HEK293 (cell line): Measurements from ENCODE around the gene CFAP20.

ENCODE experiments used
- CTCF ChIA-PET: fragments of 350-600 bp; formaldehyde crosslinking; extraction: SDS; loops from one replicate; lab custom pipeline; 2021; ENCODE audit warnings: antibody characterized with exemption; lab: Yijun Ruan, JAX
- POLR2A ChIA-PET: fragments of 300-600 bp; formaldehyde crosslinking; extraction: SDS; loops from one replicate; lab custom pipeline; 2020; ENCODE audit warnings: antibody characterized with exemption, inconsistent platforms; lab: Yijun Ruan, JAX
- H3K27ac ChIP-seq: fragments of 200-500 bp; sonication (Bioruptor generic); 2 replicates; pipeline ENCODE4 v1.5.1; 2014; ENCODE audit warnings: low read depth, low read length, control low read depth, inconsistent platforms; ENCODE audit errors: extremely low read depth
- H3K36me3 ChIP-seq, 2 experiments: fragments of 200-500 bp in 1 of 2; sonication (Bioruptor generic) in 1 of 2; 1 replicate in 1 of 2; 2 replicates in 1 of 2; pipeline ENCODE4 v1.5.1; 2014 to 2017; ENCODE audit warnings: inconsistent platforms in 2 of 2, low read length in 2 of 2; ENCODE audit not compliant: control insufficient read depth in 2 of 2, insufficient read depth in 1 of 2
- H3K4me1 ChIP-seq: fragments of 200-500 bp; sonication (Bioruptor generic); 2 replicates; pipeline ENCODE4 v1.5.1; 2014; ENCODE audit warnings: mild to moderate bottlenecking, low read length, inconsistent platforms; ENCODE audit not compliant: control insufficient read depth, insufficient read depth
- H3K4me3 ChIP-seq: 2 replicates; pipeline ENCODE4 v1.5.1; 2011; ENCODE audit warnings: low read depth, mild to moderate bottlenecking, control low read depth, low read length, moderate library complexity
- H3K9me3 ChIP-seq: fragments of 200-500 bp; sonication (Bioruptor generic); 2 replicates; pipeline ENCODE4 v1.5.1; 2014; ENCODE audit warnings: low read depth, low read length, inconsistent platforms; ENCODE audit not compliant: control insufficient read depth, insufficient read depth
- GLI4 ChIP-seq: fragments of 450-650 bp; formaldehyde crosslinking; IDR thresholded peaks from 2 replicates; pipeline ENCODE4 v1.5.1; 2016; ENCODE audit warnings: missing biosample characterization, missing genetic modification characterization
- SP7 ChIP-seq: fragments of 450-650 bp; formaldehyde crosslinking; IDR thresholded peaks from 2 replicates; pipeline ENCODE4 v1.5.1; 2016; ENCODE audit warnings: missing biosample characterization, missing genetic modification characterization
- TRIM28 ChIP-seq: IDR thresholded peaks from 2 replicates; pipeline ENCODE4 v1.6.1; 2011; ENCODE audit warnings: low read length, control low read depth, borderline replicate concordance
- WT1 ChIP-seq: fragments of 450-650 bp; formaldehyde crosslinking; IDR thresholded peaks from 2 replicates; pipeline ENCODE4 v1.5.1; 2016; ENCODE audit warnings: missing biosample characterization, missing genetic modification characterization
- ZBTB21 ChIP-seq: fragments of 450-650 bp; formaldehyde crosslinking; IDR thresholded peaks from 2 replicates; pipeline ENCODE4 v1.5.1; 2017; ENCODE audit warnings: missing biosample characterization, missing genetic modification characterization
- ZBTB26 ChIP-seq: fragments of 450-650 bp; formaldehyde crosslinking; optimal IDR thresholded peaks from 2 replicates; pipeline ENCODE3; 2016; ENCODE audit warnings: missing biosample characterization, mild to moderate bottlenecking, missing genetic modification characterization
- ZBTB49 ChIP-seq: fragments of 450-650 bp; formaldehyde crosslinking; IDR thresholded peaks from 2 replicates; pipeline ENCODE4 v1.5.1; 2016; ENCODE audit warnings: missing biosample characterization, missing genetic modification characterization, low read depth
- ZNF16 ChIP-seq: fragments of 450-650 bp; formaldehyde crosslinking; IDR thresholded peaks from 2 replicates; pipeline ENCODE4 v1.5.1; 2016; ENCODE audit warnings: low read depth, missing biosample characterization, missing genetic modification characterization
- ZNF184 ChIP-seq: fragments of 450-650 bp; IDR thresholded peaks from 2 replicates; pipeline ENCODE4 v1.5.1; 2018; ENCODE audit warnings: missing biosample characterization, mild to moderate bottlenecking, missing genetic modification characterization
- ZNF2 ChIP-seq: fragments of 450-650 bp; formaldehyde crosslinking; IDR thresholded peaks from 2 replicates; pipeline ENCODE4 v1.5.1; 2016; ENCODE audit warnings: missing biosample characterization, missing genetic modification characterization
- ZNF354C ChIP-seq: fragments of 450-650 bp; formaldehyde crosslinking; IDR thresholded peaks from 2 replicates; pipeline ENCODE4 v1.5.1; 2016; ENCODE audit warnings: missing biosample characterization, missing genetic modification characterization, low read depth, borderline replicate concordance
- ZNF404 ChIP-seq: fragments of 450-650 bp; formaldehyde crosslinking; IDR thresholded peaks from 2 replicates; pipeline ENCODE4 v1.5.1; 2017; ENCODE audit warnings: missing biosample characterization, missing genetic modification characterization
- ZNF521 ChIP-seq: fragments of 450-650 bp; formaldehyde crosslinking; IDR thresholded peaks from 2 replicates; pipeline ENCODE4 v1.5.1; 2017; ENCODE audit warnings: missing biosample characterization, mild to moderate bottlenecking, missing genetic modification characterization
- ZNF629 ChIP-seq: fragments of 450-650 bp; formaldehyde crosslinking; IDR thresholded peaks from 2 replicates; pipeline ENCODE4 v1.5.1; 2017; ENCODE audit warnings: missing biosample characterization, missing genetic modification characterization
- TF ChIP-seq, protein P1 (sequence below): fragments of 450-650 bp; formaldehyde crosslinking; IDR thresholded peaks from 2 replicates; pipeline ENCODE4 v1.5.1; 2016; ENCODE audit warnings: missing biosample characterization, missing genetic modification characterization, borderline replicate concordance
- TF ChIP-seq, protein P2 (sequence below): fragments of 450-650 bp; formaldehyde crosslinking; IDR thresholded peaks from 2 replicates; pipeline ENCODE4 v1.5.1; 2016; ENCODE audit warnings: missing biosample characterization, missing genetic modification characterization

CFAP20 gene

GRCh38 chr16:58110571-58111301 lies 18.4 kb downstream of the CFAP20 start (continued):
- TF ChIP-seq, protein P1, sequence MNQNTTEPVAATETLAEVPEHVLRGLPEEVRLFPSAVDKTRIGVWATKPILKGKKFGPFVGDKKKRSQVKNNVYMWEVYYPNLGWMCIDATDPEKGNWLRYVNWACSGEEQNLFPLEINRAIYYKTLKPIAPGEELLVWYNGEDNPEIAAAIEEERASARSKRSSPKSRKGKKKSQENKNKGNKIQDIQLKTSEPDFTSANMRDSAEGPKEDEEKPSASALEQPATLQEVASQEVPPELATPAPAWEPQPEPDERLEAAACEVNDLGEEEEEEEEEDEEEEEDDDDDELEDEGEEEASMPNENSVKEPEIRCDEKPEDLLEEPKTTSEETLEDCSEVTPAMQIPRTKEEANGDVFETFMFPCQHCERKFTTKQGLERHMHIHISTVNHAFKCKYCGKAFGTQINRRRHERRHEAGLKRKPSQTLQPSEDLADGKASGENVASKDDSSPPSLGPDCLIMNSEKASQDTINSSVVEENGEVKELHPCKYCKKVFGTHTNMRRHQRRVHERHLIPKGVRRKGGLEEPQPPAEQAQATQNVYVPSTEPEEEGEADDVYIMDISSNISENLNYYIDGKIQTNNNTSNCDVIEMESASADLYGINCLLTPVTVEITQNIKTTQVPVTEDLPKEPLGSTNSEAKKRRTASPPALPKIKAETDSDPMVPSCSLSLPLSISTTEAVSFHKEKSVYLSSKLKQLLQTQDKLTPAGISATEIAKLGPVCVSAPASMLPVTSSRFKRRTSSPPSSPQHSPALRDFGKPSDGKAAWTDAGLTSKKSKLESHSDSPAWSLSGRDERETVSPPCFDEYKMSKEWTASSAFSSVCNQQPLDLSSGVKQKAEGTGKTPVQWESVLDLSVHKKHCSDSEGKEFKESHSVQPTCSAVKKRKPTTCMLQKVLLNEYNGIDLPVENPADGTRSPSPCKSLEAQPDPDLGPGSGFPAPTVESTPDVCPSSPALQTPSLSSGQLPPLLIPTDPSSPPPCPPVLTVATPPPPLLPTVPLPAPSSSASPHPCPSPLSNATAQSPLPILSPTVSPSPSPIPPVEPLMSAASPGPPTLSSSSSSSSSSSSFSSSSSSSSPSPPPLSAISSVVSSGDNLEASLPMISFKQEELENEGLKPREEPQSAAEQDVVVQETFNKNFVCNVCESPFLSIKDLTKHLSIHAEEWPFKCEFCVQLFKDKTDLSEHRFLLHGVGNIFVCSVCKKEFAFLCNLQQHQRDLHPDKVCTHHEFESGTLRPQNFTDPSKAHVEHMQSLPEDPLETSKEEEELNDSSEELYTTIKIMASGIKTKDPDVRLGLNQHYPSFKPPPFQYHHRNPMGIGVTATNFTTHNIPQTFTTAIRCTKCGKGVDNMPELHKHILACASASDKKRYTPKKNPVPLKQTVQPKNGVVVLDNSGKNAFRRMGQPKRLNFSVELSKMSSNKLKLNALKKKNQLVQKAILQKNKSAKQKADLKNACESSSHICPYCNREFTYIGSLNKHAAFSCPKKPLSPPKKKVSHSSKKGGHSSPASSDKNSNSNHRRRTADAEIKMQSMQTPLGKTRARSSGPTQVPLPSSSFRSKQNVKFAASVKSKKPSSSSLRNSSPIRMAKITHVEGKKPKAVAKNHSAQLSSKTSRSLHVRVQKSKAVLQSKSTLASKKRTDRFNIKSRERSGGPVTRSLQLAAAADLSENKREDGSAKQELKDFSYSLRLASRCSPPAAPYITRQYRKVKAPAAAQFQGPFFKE (tag by site-specific recombination), result no peak
- TF ChIP-seq ZBTB26 (tag by site-specific recombination) (no peak), ZNF354C (tag by site-specific recombination) (no peak), ZNF184 (tag by site-specific recombination) (no peak), ZNF16 (tag by site-specific recombination) (no peak), ZBTB49 (tag by site-specific recombination) (no peak), SP7 (0 out of 2 replicates have a peak, but pooled peaks have one; percentile 70), ZNF2 (no peak)

DNA sequence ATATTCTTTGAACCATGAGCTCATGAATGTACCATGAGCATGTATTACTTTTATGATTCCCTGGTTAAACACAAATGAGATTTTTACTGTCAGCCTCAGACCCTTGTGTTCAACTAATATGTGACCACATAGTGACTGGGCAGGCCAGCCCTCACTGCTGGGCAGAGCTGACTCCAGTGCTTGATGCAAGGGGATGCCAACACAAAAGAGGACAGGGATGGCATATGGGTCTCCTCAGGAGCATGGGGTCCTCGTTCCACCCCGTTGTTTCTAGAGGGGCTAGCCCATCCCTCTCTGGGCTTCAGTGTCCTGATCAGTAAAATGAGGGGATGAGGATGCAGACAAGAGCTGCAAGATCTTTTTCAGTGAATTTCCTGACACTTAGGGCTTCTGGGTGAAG lies 19.3 kb downstream of the CFAP20 start:
- H3K4me1 ChIP-seq, result peaks cover 4% of the 10 kb centered on the region; the same call in 1 of the 2 replicates
- H3K36me3 ChIP-seq, result peaks cover 6 to 23% of the 10 kb centered on the region in 2 experiments; a peak in 2 of 3 replicates
- TF ChIP-seq, protein P2, sequence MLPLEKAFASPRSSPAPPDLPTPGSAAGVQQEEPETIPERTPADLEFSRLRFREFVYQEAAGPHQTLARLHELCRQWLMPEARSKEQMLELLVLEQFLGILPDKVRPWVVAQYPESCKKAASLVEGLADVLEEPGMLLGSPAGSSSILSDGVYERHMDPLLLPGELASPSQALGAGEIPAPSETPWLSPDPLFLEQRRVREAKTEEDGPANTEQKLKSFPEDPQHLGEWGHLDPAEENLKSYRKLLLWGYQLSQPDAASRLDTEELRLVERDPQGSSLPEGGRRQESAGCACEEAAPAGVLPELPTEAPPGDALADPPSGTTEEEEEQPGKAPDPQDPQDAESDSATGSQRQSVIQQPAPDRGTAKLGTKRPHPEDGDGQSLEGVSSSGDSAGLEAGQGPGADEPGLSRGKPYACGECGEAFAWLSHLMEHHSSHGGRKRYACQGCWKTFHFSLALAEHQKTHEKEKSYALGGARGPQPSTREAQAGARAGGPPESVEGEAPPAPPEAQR (tag by site-specific recombination), result no peak
- TF ChIP-seq TRIM28 (no peak), GLI4 (no peak), ZNF404 (no peak), ZNF521 (tag by site-specific recombination) (no peak), ZNF629 (no peak), WT1 (tag by site-specific recombination) (no peak), ZBTB21 (tag by site-specific recombination) (no peak)
- TF ChIP-seq, all 188 proteins: peak for 0
- H3K27ac ChIP-seq, result no peak overlapping the region
- H3K9me3 ChIP-seq, result no peaks in the 10 kb centered on the region
- CTCF ChIA-PET, result interaction anchor here (0.7 to 4.4 kb wide), 5 partner anchors 10 to 280 kb away, joined by 3 to 28 read pairs (median 3); no protein-coding TSS in a partner anchor
- POLR2A ChIA-PET, result interaction anchor here (1.2 to 1.4 kb wide), 2 partner anchors 12 to 19 kb away, joined by 3 to 4 read pairs; partner anchors contain the start of gene CFAP20
- H3K4me3 ChIP-seq, result no peak overlapping the region
